ENCODE data around the gene ZBTB20.

Gene ZBTB20

GRCh38 chr3:114444216-114444615 is 702.9 kb downstream of the ZBTB20 start:
- no peak overlapping the region for H3K9ac ChIP-seq (ENCODE audit: low read length)
- H3K27me3 ChIP-seq (ENCODE audit: low read length) = no peaks in the 10 kb centered on the region
- no peaks in the 10 kb centered on the region for H3K79me2 ChIP-seq (ENCODE audit: insufficient read depth, low read length)
- no peaks in the 10 kb centered on the region for H3K36me3 ChIP-seq (ENCODE audit: low read length)
- no peak overlapping the region for H3K4me3 ChIP-seq (ENCODE audit: insufficient read depth, low read length, poor library complexity, severe bottlenecking)
- H3K4me2 ChIP-seq (ENCODE audit: low read depth, low read length, poor library complexity, severe bottlenecking) = no peak overlapping the region
- H3K27ac ChIP-seq (ENCODE audit: low read depth, low read length) = no peak overlapping the region
- H2AFZ ChIP-seq (ENCODE audit: low read depth, low read length, severe bottlenecking) = no peak overlapping the region
- no peaks in the 10 kb centered on the region for H3K9me2 ChIP-seq (replicated peaks; ENCODE audit: insufficient read depth, low read length)
- H4K20me1 ChIP-seq (ENCODE audit: low read depth, low read length) = no peaks in the 10 kb centered on the region
- no peaks in the 10 kb centered on the region for H3K9me3 ChIP-seq (ENCODE audit: insufficient read depth, low read length)
- TF ChIP-seq EZH2phosphoT487 (conservative IDR thresholded peaks at IDR 0.05; ENCODE audit: low read length) (no peak), CTCF (IDR thresholded peaks at IDR 0.05; ENCODE audit: insufficient read depth, low read length, poor library complexity, severe bottlenecking) (no peak)
- peaks cover 7% of the 10 kb centered on the region; the same call in 1 of the 2 replicates for H3F3A ChIP-seq (ENCODE audit: insufficient read depth)

GRCh38 chr3:114442246-114442645 is 704.8 kb downstream of the ZBTB20 start:
- Histone ChIP-seq H2AFZ (ENCODE audit: low read depth, low read length, severe bottlenecking) (no peak overlapping the region), H3K36me3 (ENCODE audit: low read length) (no peaks in the 10 kb centered on the region), H4K20me1 (ENCODE audit: low read depth, low read length) (no peaks in the 10 kb centered on the region), H3K9ac (ENCODE audit: low read length) (no peak overlapping the region), H3K27ac (ENCODE audit: low read depth, low read length) (no peak overlapping the region), H3K9me3 (ENCODE audit: insufficient read depth, low read length) (no peaks in the 10 kb centered on the region), H3K4me2 (ENCODE audit: low read depth, low read length, poor library complexity, severe bottlenecking) (no peak overlapping the region), H3K27me3 (ENCODE audit: low read length) (no peaks in the 10 kb centered on the region), H3F3A (ENCODE audit: insufficient read depth) (peaks cover 4% of the 10 kb centered on the region; the same call in 1 of the 2 replicates), H3K9me2 (replicated peaks; ENCODE audit: insufficient read depth, low read length) (no peaks in the 10 kb centered on the region), H3K79me2 (ENCODE audit: insufficient read depth, low read length) (no peaks in the 10 kb centered on the region), H3K4me3 (ENCODE audit: insufficient read depth, low read length, poor library complexity, severe bottlenecking) (no peak overlapping the region)
- TF ChIP-seq CTCF (IDR thresholded peaks at IDR 0.05; ENCODE audit: insufficient read depth, low read length, poor library complexity, severe bottlenecking) (no peak), EZH2phosphoT487 (conservative IDR thresholded peaks at IDR 0.05; ENCODE audit: low read length) (no peak)

GRCh38 chr3:114441386-114441785 is 705.7 kb downstream of the ZBTB20 start:
- H3K27ac ChIP-seq (ENCODE audit: low read depth, low read length) = no peak overlapping the region
- no peaks in the 10 kb centered on the region for H3K36me3 ChIP-seq (ENCODE audit: low read length)
- H4K20me1 ChIP-seq (ENCODE audit: low read depth, low read length) = no peaks in the 10 kb centered on the region
- H3K9me2 ChIP-seq (replicated peaks; ENCODE audit: insufficient read depth, low read length) = no peaks in the 10 kb centered on the region
- no peaks in the 10 kb centered on the region for H3K79me2 ChIP-seq (ENCODE audit: insufficient read depth, low read length)
- TF ChIP-seq EZH2phosphoT487 (conservative IDR thresholded peaks at IDR 0.05; ENCODE audit: low read length) (no peak), CTCF (IDR thresholded peaks at IDR 0.05; ENCODE audit: insufficient read depth, low read length, poor library complexity, severe bottlenecking) (no peak)
- no peak overlapping the region for H3K9ac ChIP-seq (ENCODE audit: low read length)
- H3F3A ChIP-seq (ENCODE audit: insufficient read depth) = no peaks in the 10 kb centered on the region
- no peaks in the 10 kb centered on the region for H3K27me3 ChIP-seq (ENCODE audit: low read length)
- H3K9me3 ChIP-seq (ENCODE audit: insufficient read depth, low read length) = no peaks in the 10 kb centered on the region
- no peak overlapping the region for H3K4me2 ChIP-seq (ENCODE audit: low read depth, low read length, poor library complexity, severe bottlenecking)
- H2AFZ ChIP-seq (ENCODE audit: low read depth, low read length, severe bottlenecking) = no peak overlapping the region
- no peak overlapping the region for H3K4me3 ChIP-seq (ENCODE audit: insufficient read depth, low read length, poor library complexity, severe bottlenecking)

Measured in SU-DHL-6 (cell line).